Neutrophil (primary cell): ENCODE results near the gene SELE.

Experiments
- H3K27ac ChIP-seq: fragments of 200-600 bp; sonication (generic); 2 replicates; pipeline ENCODE4 v1.5.1; 2016; ENCODE audit warnings: mild to moderate bottlenecking, moderate library complexity
- H3K27me3 ChIP-seq: fragments of 200-600 bp; sonication (generic); 2 replicates; pipeline ENCODE4 v1.6.0; 2016; ENCODE audit warnings: mild to moderate bottlenecking
- H3K36me3 ChIP-seq: fragments of 200-600 bp; sonication (generic); 2 replicates; pipeline ENCODE4 v1.5.1; 2017
- H3K4me1 ChIP-seq, 2 experiments: fragments of 200-600 bp in 1 of 2; sonication (generic) in 1 of 2; 1 replicate in 1 of 2; 2 replicates in 1 of 2; pipeline versions ENCODE4 v1.5.1 to v1.6.1; 2013 to 2016; ENCODE audit warnings: low read depth in 1 of 2, low read length in 1 of 2, mild to moderate bottlenecking in 1 of 2, moderate library complexity in 1 of 2; ENCODE audit not compliant: control insufficient read depth in 1 of 2, insufficient read depth in 1 of 2
- H3K4me3 ChIP-seq, 2 experiments: fragments of 200-600 bp in 1 of 2; sonication (generic) in 1 of 2; 1 replicate in 1 of 2; 2 replicates in 1 of 2; pipeline ENCODE4 v1.5.1; 2013 to 2016; ENCODE audit warnings: low read depth in 1 of 2, low read length in 1 of 2, mild to moderate bottlenecking in 1 of 2, moderate library complexity in 1 of 2
- H3K9me3 ChIP-seq: fragments of 200-600 bp; sonication (generic); 2 replicates; pipeline ENCODE4 v1.5.1; 2016
- CTCF ChIP-seq: fragments of 200-600 bp; sonication (generic); IDR thresholded peaks from 2 replicates; pipeline ENCODE4 v1.5.1; 2016; ENCODE audit warnings: antibody characterized with exemption

The SELE gene

GRCh38 chr1:169750041-169750440 is 16.2 kb upstream of the SELE start:
- Histone ChIP-seq H3K4me3 (no peak overlapping the region), H3K27me3 (no peaks in the 10 kb centered on the region), H3K4me1 (no peaks in the 10 kb centered on the region), H3K36me3 (no peaks in the 10 kb centered on the region), H3K9me3 (no peaks in the 10 kb centered on the region), H3K27ac (no peak overlapping the region)
- TF ChIP-seq CTCF, result no peak

- Histone ChIP-seq H3K27ac (no peak overlapping the region), H3K9me3 (no peaks in the 10 kb centered on the region), H3K36me3 (no peaks in the 10 kb centered on the region), H3K27me3 (no peaks in the 10 kb centered on the region), H3K4me3 (no peak overlapping the region), H3K4me1 (no peaks in the 10 kb centered on the region)
- no peak for TF ChIP-seq CTCF
These were observed 12.7 kb upstream of the SELE start for GRCh38 chr1:169746550-169746949.

GRCh38 chr1:169745015-169745861 is 11.4 kb upstream of the SELE start:
- H3K36me3 ChIP-seq, result no peaks in the 10 kb centered on the region
- no peaks in the 10 kb centered on the region for H3K9me3 ChIP-seq
- no peak for TF ChIP-seq CTCF
- no peak overlapping the region for H3K4me3 ChIP-seq
- no peaks in the 10 kb centered on the region for H3K27me3 ChIP-seq
- no peak overlapping the region for H3K27ac ChIP-seq
- H3K4me1 ChIP-seq, result no peaks in the 10 kb centered on the region

GRCh38 chr1:169741666-169742394 is 8.0 kb upstream of the SELE start:
- Histone ChIP-seq H3K27ac (no peak overlapping the region), H3K36me3 (no peaks in the 10 kb centered on the region), H3K4me1 (no peaks in the 10 kb centered on the region), H3K9me3 (no peaks in the 10 kb centered on the region), H3K4me3 (no peak overlapping the region), H3K27me3 (no peaks in the 10 kb centered on the region)
- TF ChIP-seq CTCF, result no peak

- Histone ChIP-seq H3K27ac (no peak overlapping the region), H3K9me3 (no peaks in the 10 kb centered on the region), H3K4me3 (no peak overlapping the region), H3K4me1 (no peaks in the 10 kb centered on the region), H3K36me3 (no peaks in the 10 kb centered on the region), H3K27me3 (no peaks in the 10 kb centered on the region)
- TF ChIP-seq CTCF, result no peak
These were observed 6.1 kb upstream of the SELE start for GRCh38 chr1:169739980-169740379.
